Skeletal muscle tissue (tissue), 4 donors: ENCODE measurements around the gene SLC41A3. TPM values are rescaled to one million over a fixed set of nuclear protein-coding genes. Genes with fewer than 3 reads are reported as not detected.

Experiments
- H3K27ac ChIP-seq: one replicate; pipeline ENCODE4 v1.7.0; 2013; ENCODE audit warnings: mild to moderate bottlenecking, low read depth, low read length, inconsistent platforms
- H3K27me3 ChIP-seq, 3 donors: one replicate each; pipeline ENCODE4 v1.7.0; 2013; ENCODE audit warnings: low read length in 3 of 3; ENCODE audit not compliant: control insufficient read depth in 3 of 3, insufficient read depth in 3 of 3
- H3K36me3 ChIP-seq, 3 donors: one replicate each; pipeline ENCODE4 v1.7.0; 2013; ENCODE audit warnings: low read length in 3 of 3; ENCODE audit not compliant: control insufficient read depth in 3 of 3, insufficient read depth in 3 of 3
- H3K4me1 ChIP-seq, 3 donors: one replicate each; pipeline ENCODE4 v1.7.0; 2013; ENCODE audit warnings: low read length in 3 of 3, mild to moderate bottlenecking in 3 of 3; ENCODE audit not compliant: control insufficient read depth in 3 of 3, insufficient read depth in 3 of 3
- H3K4me3 ChIP-seq, 3 donors: one replicate each; pipeline ENCODE4 v1.7.0; 2013; ENCODE audit warnings: low read length in 3 of 3
- H3K9ac ChIP-seq, 3 donors: one replicate each; pipeline ENCODE4 v1.7.0; 2013; ENCODE audit warnings: low read length in 3 of 3, mild to moderate bottlenecking in 3 of 3, moderate library complexity in 2 of 3, low read depth in 1 of 3
- H3K9me3 ChIP-seq, 3 donors: one replicate each; pipeline ENCODE4 v1.7.0; 2013; ENCODE audit warnings: low read length in 3 of 3; ENCODE audit not compliant: control insufficient read depth in 3 of 3
- total RNA-seq: library from RNA; depleted of rRNA; stranded (reverse); fragments of >200 nt; gene quantifications from one replicate; pipeline ENCODE4 v1.2.3, GENCODE V29; 2014
- donor health status: Osteomylitis.

The SLC41A3 gene
- total RNA-seq, 1 donor from 2014 or later: 31.3 TPM

GRCh38 chr3:126015075-126015474, 68.8 kb downstream of the SLC41A3 start:
- Histone ChIP-seq H3K9me3 (no peaks in the 10 kb centered on the region), H3K9ac (no peak overlapping the region), H3K4me3 (no peak overlapping the region), H3K36me3 (peaks cover 35 to 61% (median 36%) of the 10 kb centered on the region in 3 donors), H3K4me1 (peaks cover 0 to 15% (median 9%) of the 10 kb centered on the region in 3 donors), H3K27ac (no peak overlapping the region), H3K27me3 (no peaks in the 10 kb centered on the region)

GRCh38 chr3:126014252-126014651, 69.7 kb downstream of the SLC41A3 start:
- Histone ChIP-seq H3K36me3 (peaks cover 35 to 54% (median 37%) of the 10 kb centered on the region in 3 donors), H3K27me3 (no peaks in the 10 kb centered on the region), H3K27ac (no peak overlapping the region), H3K4me1 (peaks cover 0 to 15% (median 9%) of the 10 kb centered on the region in 3 donors), H3K4me3 (no peak overlapping the region), H3K9me3 (no peaks in the 10 kb centered on the region), H3K9ac (no peak overlapping the region)

GRCh38 chr3:126013751-126014156, 70.2 kb downstream of the SLC41A3 start:
- Histone ChIP-seq H3K27ac (no peak overlapping the region), H3K9me3 (no peaks in the 10 kb centered on the region), H3K27me3 (no peaks in the 10 kb centered on the region), H3K9ac (no peak overlapping the region), H3K4me3 (no peak overlapping the region), H3K36me3 (peaks cover 36 to 56% (median 42%) of the 10 kb centered on the region in 3 donors), H3K4me1 (peaks cover 0 to 15% (median 9%) of the 10 kb centered on the region in 3 donors)

GRCh38 chr3:126009181-126009580, 74.7 kb downstream of the SLC41A3 start:
- Histone ChIP-seq H3K27me3 (no peaks in the 10 kb centered on the region), H3K9me3 (no peaks in the 10 kb centered on the region), H3K36me3 (peaks cover 47 to 63% (median 58%) of the 10 kb centered on the region in 3 donors), H3K9ac (no peak overlapping the region), H3K4me1 (peaks cover 6 to 9% (median 6%) of the 10 kb centered on the region in 3 donors), H3K27ac (no peak overlapping the region), H3K4me3 (no peak overlapping the region)

GRCh38 chr3:126008219-126008618, 75.7 kb downstream of the SLC41A3 start:
- Histone ChIP-seq H3K9ac (no peak overlapping the region), H3K27ac (no peak overlapping the region), H3K27me3 (no peaks in the 10 kb centered on the region), H3K4me1 (peaks cover 6 to 9% (median 6%) of the 10 kb centered on the region in 3 donors), H3K4me3 (no peak overlapping the region), H3K36me3 (peaks cover 41 to 59% (median 51%) of the 10 kb centered on the region in 3 donors), H3K9me3 (no peaks in the 10 kb centered on the region)

- peaks cover 6 to 9% (median 6%) of the 10 kb centered on the region in 3 donors for H3K4me1 ChIP-seq
- peaks cover 32 to 46% (median 37%) of the 10 kb centered on the region in 3 donors for H3K36me3 ChIP-seq
- no peaks in the 10 kb centered on the region for H3K9me3 ChIP-seq
- no peak overlapping the region for H3K4me3 ChIP-seq
- H3K27me3 ChIP-seq: no peaks in the 10 kb centered on the region
- no peak overlapping the region for H3K9ac ChIP-seq
- H3K27ac ChIP-seq: no peak overlapping the region
These were observed 78.0 kb downstream of the SLC41A3 start for GRCh38 chr3:126005951-126006350.

GRCh38 chr3:126004692-126005091, 79.2 kb downstream of the SLC41A3 start:
- Histone ChIP-seq H3K36me3 (peaks cover 26 to 40% (median 28%) of the 10 kb centered on the region in 3 donors), H3K4me1 (peaks cover 6 to 9% (median 6%) of the 10 kb centered on the region in 3 donors), H3K9ac (no peak overlapping the region), H3K9me3 (no peaks in the 10 kb centered on the region), H3K27ac (no peak overlapping the region), H3K4me3 (no peak overlapping the region), H3K27me3 (no peaks in the 10 kb centered on the region)

GRCh38 chr3:126004217-126004616, 79.7 kb downstream of the SLC41A3 start:
- H3K4me1 ChIP-seq: peaks cover 6 to 9% (median 6%) of the 10 kb centered on the region in 3 donors
- H3K4me3 ChIP-seq: no peak overlapping the region
- no peak overlapping the region for H3K27ac ChIP-seq
- H3K9ac ChIP-seq: no peak overlapping the region
- H3K36me3 ChIP-seq: peaks cover 26 to 39% (median 28%) of the 10 kb centered on the region in 3 donors
- no peaks in the 10 kb centered on the region for H3K27me3 ChIP-seq
- no peaks in the 10 kb centered on the region for H3K9me3 ChIP-seq

GRCh38 chr3:126003447-126004190, 80.3 kb downstream of the SLC41A3 start:
- H3K4me3 ChIP-seq: no peak overlapping the region
- no peak overlapping the region for H3K9ac ChIP-seq
- peaks cover 22 to 33% (median 24%) of the 10 kb centered on the region in 3 donors for H3K36me3 ChIP-seq
- no peak overlapping the region for H3K27ac ChIP-seq
- H3K27me3 ChIP-seq: no peaks in the 10 kb centered on the region
- no peaks in the 10 kb centered on the region for H3K9me3 ChIP-seq
- H3K4me1 ChIP-seq: peaks cover 6 to 9% (median 6%) of the 10 kb centered on the region in 3 donors

GRCh38 chr3:126002189-126002588, 81.7 kb downstream of the SLC41A3 start:
- Histone ChIP-seq H3K27ac (no peak overlapping the region), H3K4me1 (peaks cover 6 to 9% (median 6%) of the 10 kb centered on the region in 3 donors), H3K27me3 (no peaks in the 10 kb centered on the region), H3K9me3 (no peaks in the 10 kb centered on the region), H3K9ac (no peak overlapping the region), H3K36me3 (peaks cover 8 to 19% (median 9%) of the 10 kb centered on the region in 3 donors), H3K4me3 (no peak overlapping the region)
